NK-92 (cell line): Measurements from ENCODE around the gene S100PBP.

Source experiments
- DNase-seq: peaks from one replicate; lab custom pipeline; 2025; ENCODE audit not compliant: unreplicated experiment; lab: John Stamatoyannopoulos, UW

Gene S100PBP

DNA sequence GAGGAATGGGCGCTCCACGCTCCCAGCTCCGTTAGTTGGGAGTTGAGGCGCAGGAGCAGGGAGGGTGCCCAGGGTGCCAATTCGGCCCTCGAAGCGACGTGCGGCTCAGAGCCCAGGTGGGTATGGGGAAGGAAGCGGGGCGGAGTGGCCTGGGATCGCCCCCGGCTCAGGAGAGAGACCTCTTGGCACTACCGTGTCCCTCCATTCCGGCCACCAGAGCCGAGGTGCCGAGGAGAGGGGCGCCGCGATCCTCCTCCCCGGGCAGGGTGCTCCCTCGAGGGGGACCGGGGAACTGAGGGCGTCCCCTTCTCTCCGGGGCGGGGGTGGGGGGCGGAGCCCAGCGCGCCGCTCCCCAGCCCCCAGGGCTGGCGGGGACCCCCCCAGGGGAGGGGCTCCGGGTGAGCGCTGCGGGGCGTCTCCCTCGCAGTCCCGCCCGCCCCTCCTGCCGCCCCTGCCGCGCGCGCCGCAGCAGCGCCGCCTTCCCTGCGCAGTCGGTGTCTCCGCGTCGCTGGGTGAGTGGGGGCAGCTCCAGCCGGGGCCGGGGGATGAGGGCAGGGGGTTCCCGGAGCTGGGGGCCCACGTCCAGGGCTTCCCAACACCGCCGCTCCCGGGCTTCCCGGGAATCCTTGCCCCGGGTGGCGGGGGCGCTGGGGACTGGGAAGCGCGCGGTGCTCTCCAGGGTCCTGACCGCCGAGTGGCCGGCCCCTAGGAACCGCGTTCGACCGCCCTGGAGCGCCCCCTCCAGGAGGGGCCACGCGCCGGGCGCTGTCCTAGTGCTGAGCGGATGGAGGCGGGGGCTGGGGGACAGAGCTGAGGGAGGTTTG lies 68.8 kb downstream of the S100PBP start, which contains the start of gene HPCA:
Gene HPCA, plus strand, starts transcription at position 488 of the 824 bp plus-strand sequence. CDS start 2,408 bp downstream, outside the sequence.
- no peak for DNase-seq

GRCh38 chr1:32886828-32887414 lies 69.5 kb downstream of the S100PBP start:
- no peak for DNase-seq

DNA sequence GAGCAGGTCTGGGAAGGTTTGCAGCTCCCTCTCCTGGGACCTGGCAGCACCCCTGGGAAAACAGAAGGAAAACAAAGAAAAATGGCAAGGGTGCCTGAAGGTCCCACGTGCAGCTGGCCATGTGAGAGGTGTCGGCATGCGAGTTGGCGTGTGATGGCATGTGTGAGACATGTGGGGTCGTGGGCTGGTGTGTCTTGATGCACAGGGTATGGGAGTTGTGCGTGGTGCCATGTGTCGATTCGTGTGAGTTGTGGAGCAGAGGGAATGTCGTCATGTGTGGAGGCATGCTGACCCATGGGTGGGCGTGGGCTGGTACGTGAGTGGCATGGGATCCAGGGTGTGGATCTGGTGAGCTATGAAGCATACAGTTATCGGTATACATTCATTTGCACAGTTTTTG lies 70.2 kb downstream of the S100PBP start:
- DNase-seq: no peak

DNA sequence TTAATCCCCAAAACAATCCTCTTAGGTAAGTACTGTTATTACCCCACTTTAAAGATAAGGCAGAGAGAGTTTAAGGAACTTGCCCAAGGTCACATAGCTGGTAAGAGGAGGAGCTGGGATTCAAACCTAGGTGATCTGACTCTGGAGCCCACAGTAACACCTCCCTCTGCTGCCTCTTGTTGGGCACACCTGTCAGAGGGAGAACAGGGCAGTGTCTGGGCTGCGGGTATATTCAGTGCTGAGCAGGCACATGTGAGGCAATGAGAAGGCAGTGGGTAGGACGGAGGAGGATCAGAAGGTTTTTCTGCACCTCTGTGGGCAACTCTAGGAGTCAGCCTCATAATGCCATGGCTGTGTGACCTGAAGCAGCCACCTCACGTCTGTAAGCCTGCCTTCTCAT lies 70.7 kb downstream of the S100PBP start:
- no peak for DNase-seq

GRCh38 chr1:32888677-32889420 lies 71.4 kb downstream of the S100PBP start:
- DNase-seq: no peak

- no peak for DNase-seq
Observed at GRCh38 chr1:32889731-32890278, 72.4 kb downstream of the S100PBP start.

- no peak for DNase-seq
Observed at GRCh38 chr1:32890516-32891240, 73.2 kb downstream of the S100PBP start.

- no peak for DNase-seq
Observed at GRCh38 chr1:32891241-32891570, 73.8 kb downstream of the S100PBP start.

DNA sequence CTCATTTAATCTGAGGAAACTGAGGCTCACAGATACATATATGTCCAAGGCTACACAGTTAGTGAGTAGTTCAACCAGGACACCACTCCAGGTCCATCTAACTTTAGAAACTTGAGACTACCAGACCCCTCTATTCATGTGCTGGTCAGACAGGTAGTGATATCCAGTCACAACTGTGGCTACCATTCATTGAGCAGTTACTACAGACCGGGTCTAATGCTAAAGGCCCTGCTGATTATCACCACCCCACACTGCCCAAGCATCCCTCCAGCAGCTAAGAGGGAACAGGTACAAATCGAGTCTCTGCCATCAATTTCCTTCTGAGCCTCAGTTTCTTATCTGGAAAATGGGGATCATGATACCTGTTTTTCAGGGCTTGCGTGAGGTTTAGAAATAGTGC lies 74.2 kb downstream of the S100PBP start:
- no peak for DNase-seq

DNA sequence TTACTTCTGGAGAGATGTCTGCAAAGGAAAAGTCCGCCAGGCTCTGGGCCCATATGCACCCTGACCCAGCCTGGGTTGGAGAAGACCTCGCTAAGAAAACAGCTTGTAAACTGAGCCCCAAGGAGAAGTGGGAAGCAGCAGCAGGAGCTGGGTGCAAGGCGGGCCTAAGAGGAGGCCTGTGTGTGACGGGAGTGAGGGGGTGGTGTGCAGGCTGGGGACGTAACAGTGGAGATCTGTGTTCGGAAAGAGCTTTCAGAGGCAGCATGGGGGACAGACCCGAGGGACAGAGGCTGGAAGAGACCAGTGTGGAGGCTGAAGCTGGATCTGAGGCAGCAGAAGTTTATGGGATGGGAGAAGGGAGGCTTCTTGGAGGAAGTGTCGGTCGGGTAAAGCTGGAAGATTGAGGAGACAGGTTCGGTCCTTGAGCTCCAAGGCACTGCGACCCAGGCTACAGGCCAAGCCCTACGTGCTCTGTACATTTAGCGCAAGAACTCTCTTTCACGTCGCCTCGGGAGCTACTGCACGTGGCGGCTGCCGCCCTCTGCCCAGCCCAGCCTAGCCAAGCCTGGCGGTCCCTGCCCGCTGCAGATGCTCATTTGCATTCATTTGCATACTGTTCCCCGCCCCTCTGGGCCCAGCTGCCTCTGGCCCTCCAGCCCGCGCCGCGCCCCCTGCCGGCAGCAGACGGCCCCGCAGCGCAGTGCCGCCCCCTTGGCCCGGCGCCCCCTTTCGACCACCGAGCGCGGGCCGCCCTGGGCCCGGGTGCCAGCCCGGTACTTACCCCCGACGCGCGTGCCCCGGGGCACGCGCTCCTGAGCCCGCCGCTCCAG lies 75.1 kb downstream of the S100PBP start:
- no peak for DNase-seq

- DNase-seq: no peak
Observed at GRCh38 chr1:32893198-32894018, 76.0 kb downstream of the S100PBP start.

DNA sequence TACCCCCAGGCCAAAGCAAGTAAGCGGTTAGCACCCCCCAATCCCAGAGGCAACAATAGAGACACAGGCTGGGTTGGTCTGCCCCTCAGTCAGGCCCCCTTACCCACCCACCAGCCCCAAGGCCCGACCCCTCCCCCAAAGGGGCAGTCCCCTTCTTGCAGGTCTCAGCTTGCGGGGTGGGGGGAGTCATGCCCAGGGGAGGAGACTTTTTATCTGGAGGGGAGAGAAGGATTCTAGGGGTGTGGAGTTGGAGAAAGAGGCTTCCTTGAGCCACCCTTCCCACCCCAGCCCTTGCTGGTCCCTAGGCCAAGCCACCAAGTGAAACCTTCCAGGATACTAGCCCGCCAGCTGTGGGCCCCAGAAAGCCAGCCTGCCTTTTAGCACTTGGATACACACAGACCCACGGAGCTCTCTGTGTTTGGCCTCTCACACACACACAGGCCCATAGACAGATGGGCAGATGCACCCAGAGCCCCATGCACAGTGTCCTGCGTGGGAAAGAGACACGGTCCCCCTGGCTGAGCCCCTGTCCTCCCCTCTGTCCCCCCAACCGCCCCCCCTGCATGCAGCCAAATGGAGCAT lies 76.7 kb downstream of the S100PBP start:
- no peak for DNase-seq

GRCh38 chr1:32894681-32895080 lies 77.2 kb downstream of the S100PBP start:
- no peak for DNase-seq

GRCh38 chr1:32895325-32896215 lies 78.1 kb downstream of the S100PBP start:
- no peak for DNase-seq

- DNase-seq: no peak
Observed at GRCh38 chr1:32896451-32896850, 79.0 kb downstream of the S100PBP start.

- no peak for DNase-seq
Observed at GRCh38 chr1:32897082-32898049, 79.9 kb downstream of the S100PBP start.

DNA sequence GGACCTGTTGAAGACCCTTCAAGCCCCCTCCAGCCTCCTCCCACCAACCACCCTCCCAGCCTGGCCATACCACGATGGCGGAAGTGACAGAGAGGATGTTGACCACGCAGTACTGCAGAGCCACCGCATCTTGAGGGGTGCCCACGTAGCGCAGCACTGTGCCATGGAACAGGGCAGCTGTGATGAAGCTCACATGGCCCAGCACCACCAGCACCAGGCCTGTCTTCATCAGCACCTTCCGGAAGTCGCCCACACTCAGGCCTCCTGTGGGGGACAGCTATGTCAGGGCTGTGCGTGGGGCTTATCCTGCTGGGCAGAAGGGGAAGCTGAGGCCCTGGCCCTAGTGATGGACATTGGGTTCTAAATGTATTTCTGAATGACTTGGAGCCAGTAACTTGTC lies 80.6 kb downstream of the S100PBP start:
- DNase-seq: no peak
